CD8-positive, alpha-beta memory T cell (primary cell): ENCODE measurements around the gene PDXDC1. TPM values are rescaled to one million over a fixed set of nuclear protein-coding genes. Genes with fewer than 3 reads are reported as not detected.
"Not testable (repeated sequence)": the region's sequence is repeated elsewhere in the genome, so short reads cannot be mapped to it uniquely, and the experiment has no call there.

Experiments
- CTCF ChIA-PET: fragments of 350-600 bp; sonication (Branson Sonifier 250); formaldehyde crosslinking; loops from one replicate; lab custom pipeline; 2021; ENCODE audit warnings: antibody characterized with exemption; lab: Charles Lee
- POLR2A ChIA-PET: fragments of 350-600 bp; sonication (Branson Sonifier 250); formaldehyde crosslinking; loops from one replicate; lab custom pipeline; 2021; ENCODE audit warnings: antibody characterized with exemption; lab: Charles Lee
- DNase-seq, 5 donors: peaks; one replicate each; pipeline versions ENCODE4 v3.0.0 to v3.0.0-alpha.2; 2020 to 2022; ENCODE audit warnings: mixed read lengths in 1 of 5
- H3K27ac ChIP-seq: one replicate; pipeline ENCODE4 v1.7.0; 2013; ENCODE audit warnings: low read depth, mild to moderate bottlenecking, low read length, moderate library complexity
- H3K27me3 ChIP-seq: 2 replicates; pipeline ENCODE4 v1.7.0; 2013; ENCODE audit warnings: low read length, mild to moderate bottlenecking; ENCODE audit not compliant: insufficient read depth, poor library complexity, severe bottlenecking
- H3K36me3 ChIP-seq: 2 replicates; pipeline ENCODE4 v1.7.0; 2013; ENCODE audit warnings: mild to moderate bottlenecking, low read length, moderate library complexity; ENCODE audit not compliant: insufficient read depth
- H3K4me1 ChIP-seq: 2 replicates; pipeline ENCODE4 v1.7.0; 2013; ENCODE audit warnings: mild to moderate bottlenecking, low read length, moderate library complexity; ENCODE audit not compliant: insufficient read depth
- H3K4me3 ChIP-seq: 2 replicates; pipeline ENCODE4 v1.7.0; 2013; ENCODE audit warnings: mild to moderate bottlenecking, low read length
- H3K9me3 ChIP-seq: 2 replicates; pipeline ENCODE4 v1.7.0; 2013; ENCODE audit warnings: mild to moderate bottlenecking, low read length
- H3K27ac Mint-ChIP-seq, 8 donors: one replicate each; pipeline ENCODE4 v1.8.0; 2020 to 2021; ENCODE audit warnings: mixed read lengths in 8 of 8, mild to moderate bottlenecking in 6 of 8, inconsistent platforms in 3 of 8, moderate library complexity in 3 of 8
- H3K27me3 Mint-ChIP-seq, 2 donors: one replicate each; pipeline ENCODE4 v1.8.0; 2020 to 2021; ENCODE audit warnings: mixed read lengths in 2 of 2, mild to moderate bottlenecking in 1 of 2, moderate library complexity in 1 of 2
- H3K36me3 Mint-ChIP-seq, 3 donors: one replicate each; pipeline ENCODE4 v1.8.0; 2020 to 2021; ENCODE audit warnings: mixed read lengths in 3 of 3, inconsistent platforms in 1 of 3, mild to moderate bottlenecking in 1 of 3
- H3K4me1 Mint-ChIP-seq, 3 donors: one replicate each; pipeline ENCODE4 v1.8.0; 2020 to 2021; ENCODE audit warnings: mixed read lengths in 3 of 3, inconsistent platforms in 1 of 3, mild to moderate bottlenecking in 1 of 3
- H3K4me3 Mint-ChIP-seq, 7 donors: one replicate each; pipeline ENCODE4 v1.8.0; 2020 to 2021; ENCODE audit warnings: mixed read lengths in 7 of 7, mild to moderate bottlenecking in 6 of 7, moderate library complexity in 4 of 7, inconsistent platforms in 2 of 7
- H3K9me3 Mint-ChIP-seq, 5 donors: one replicate each; pipeline ENCODE4 v1.8.0; 2020 to 2022; ENCODE audit warnings: mixed read lengths in 5 of 5, mild to moderate bottlenecking in 3 of 5, moderate library complexity in 2 of 5, inconsistent platforms in 1 of 5
- polyA plus RNA-seq: library from polyadenylated mRNA; unstranded; fragments of 300-500 nt; fragmentation: Illumina TruSeq; gene quantifications from one replicate; pipeline ENCODE4 v1.2.3, GENCODE V29; 2021
- total RNA-seq, 2 experiments: library from RNA; stranded (reverse); gene quantifications; one replicate each; pipeline ENCODE4 v1.2.3, GENCODE V29; 2021

PDXDC1 gene
- total and polyA plus RNA-seq, 3 experiments from 2014 or later: 39.5 to 58.5 (median 55.5) TPM

- H3K27ac Mint-ChIP-seq, H3K4me1 Mint-ChIP-seq, CTCF ChIA-PET, H3K9me3 ChIP-seq, H3K36me3 ChIP-seq, POLR2A ChIA-PET, DNase-seq, H3K27ac ChIP-seq, H3K4me3 Mint-ChIP-seq, H3K4me3 ChIP-seq, H3K27me3 ChIP-seq, H3K27me3 Mint-ChIP-seq, H3K4me1 ChIP-seq, H3K36me3 Mint-ChIP-seq, H3K9me3 Mint-ChIP-seq: not testable (repeated sequence)
Observed at GRCh38 chr16:15179909-15180308, 205.1 kb downstream of the PDXDC1 start.

GRCh38 chr16:15180946-15181345 is 206.1 kb downstream of the PDXDC1 start:
- H3K36me3 ChIP-seq, H3K4me1 ChIP-seq, H3K4me3 Mint-ChIP-seq, POLR2A ChIA-PET, H3K27ac Mint-ChIP-seq, CTCF ChIA-PET, H3K4me1 Mint-ChIP-seq, H3K36me3 Mint-ChIP-seq, H3K9me3 Mint-ChIP-seq, H3K9me3 ChIP-seq, DNase-seq, H3K27me3 ChIP-seq, H3K27ac ChIP-seq, H3K4me3 ChIP-seq, H3K27me3 Mint-ChIP-seq: not testable (repeated sequence)

- DNase-seq, CTCF ChIA-PET, H3K4me1 ChIP-seq, H3K9me3 ChIP-seq, POLR2A ChIA-PET, H3K4me3 ChIP-seq, H3K27me3 ChIP-seq, H3K27ac Mint-ChIP-seq, H3K36me3 ChIP-seq, H3K27me3 Mint-ChIP-seq, H3K36me3 Mint-ChIP-seq, H3K9me3 Mint-ChIP-seq, H3K27ac ChIP-seq, H3K4me1 Mint-ChIP-seq, H3K4me3 Mint-ChIP-seq: not testable (repeated sequence)
Observed at GRCh38 chr16:15184000-15184399, 209.2 kb downstream of the PDXDC1 start.

Other genes with a start within 250 kb of the PDXDC1 start
- gene NPIPA2, start 232.5 kb upstream of the PDXDC1 start, total RNA-seq: 1 to 10 TPM in 1 of 2 experiments, under 1 TPM in 1; 0.71 to 1.4 TPM
- gene NPIPA2, start 232.5 kb upstream of the PDXDC1 start, polyA plus RNA-seq: not detected
- 10 to 100 TPM; 81.5 to 85.3 TPM for gene NOMO1, start 141.3 kb upstream of the PDXDC1 start, total RNA-seq
- 40.8 TPM for gene NOMO1, start 141.3 kb upstream of the PDXDC1 start, polyA plus RNA-seq
- gene NPIPA1, start 37.6 kb upstream of the PDXDC1 start, total RNA-seq: 10 to 100 TPM; 69.2 to 71.0 TPM
- 4.1 TPM for gene NPIPA1, start 37.6 kb upstream of the PDXDC1 start, polyA plus RNA-seq
- gene NTAN1, start 81.0 kb downstream of the PDXDC1 start, total RNA-seq: 10 to 100 TPM; 34.5 to 40.1 TPM
- gene NTAN1, start 81.0 kb downstream of the PDXDC1 start, polyA plus RNA-seq: 59.5 TPM
- 10 to 100 TPM; 58.3 to 58.4 TPM for gene RRN3, start 119.2 kb downstream of the PDXDC1 start, total RNA-seq
- 30.2 TPM for gene RRN3, start 119.2 kb downstream of the PDXDC1 start, polyA plus RNA-seq